Left ventricle myocardium inferior (tissue), 1 donor: ENCODE measurements around the gene RGS7BP. TPM values are rescaled to one million over a fixed set of nuclear protein-coding genes. Genes with fewer than 3 reads are reported as not detected.

Experiments used
- DNase-seq: peaks from one replicate; pipeline ENCODE4 v3.0.0-alpha.2; 2020
- H3K27ac ChIP-seq: fragments of 200-600 bp; replicated peaks from 2 replicates; pipeline ENCODE4 v1.8.0; 2021
- H3K27me3 ChIP-seq: fragments of 200-600 bp; 2 replicates; pipeline ENCODE4 v1.8.0; 2021; ENCODE audit warnings: low read depth
- H3K36me3 ChIP-seq: fragments of 200-600 bp; 2 replicates; pipeline ENCODE4 v1.8.0; 2021
- H3K4me1 ChIP-seq: fragments of 200-600 bp; 2 replicates; pipeline ENCODE4 v1.8.0; 2021
- H3K4me3 ChIP-seq: fragments of 200-600 bp; 2 replicates; pipeline ENCODE4 v1.8.0; 2021; ENCODE audit warnings: mild to moderate bottlenecking, moderate library complexity
- H3K9me3 ChIP-seq: fragments of 200-600 bp; replicated peaks from 2 replicates; pipeline ENCODE4 v1.8.0; 2021
- CTCF ChIP-seq: fragments of 200-600 bp; IDR thresholded peaks from 2 replicates; pipeline ENCODE4 v1.8.0; 2021; ENCODE audit warnings: antibody characterized with exemption, mild to moderate bottlenecking, borderline replicate concordance
- intact Hi-C: fragments of 100-400 bp; cut with micrococcal nuclease; formaldehyde crosslinking; loops from one replicate; pipeline ENCODE4 v1.11.0; 2022
- long read RNA-seq: library from polyadenylated mRNA; unstranded; transcript quantifications from one replicate; pipeline ENCODE4 v2.0.0, GENCODE V29; 2021
- total RNA-seq: library from RNA; stranded (reverse); fragmentation: NEBNext Ultra II Directional; extraction: Animal tissue kit (Norgen Biotek cat#: 25700); gene quantifications from one replicate; pipeline ENCODE4 v1.2.1, GENCODE V29; 2021
- donor health status: DM: no; HTN: yes; CAD: no; lungs with severe emphysema.

The RGS7BP gene
- 3.6 TPM for total RNA-seq
- long read RNA-seq, full-length matches to known transcripts: 3 of 4 reads
- long read RNA-seq, partial matches to known transcripts: 0 of 4 reads
- long read RNA-seq, other reads (novel, unspliced or antisense): 1 of 4 reads

- peak; percentile 55 for TF ChIP-seq CTCF
- Histone ChIP-seq H3K27me3 (peaks cover 55% of the 10 kb centered on the region), H3K36me3 (no peaks in the 10 kb centered on the region), H3K27ac (peak within 1 kb of the TSS; percentile 73), H3K4me3 (peak within 1 kb of the TSS; percentile 72), H3K4me1 (peaks cover 19% of the 10 kb centered on the region), H3K9me3 (no peaks in the 10 kb centered on the region)
- DNase-seq: peak; percentile 40
- intact Hi-C loops: loop anchor here (10.0 kb wide), 1 partner anchor 109 kb away; no protein-coding TSS in a partner anchor
These were observed at the start of gene RGS7BP for GRCh38 chr5:64505769-64506566. RGS7BP (plus strand) TSS chr5:64506015; CDS start chr5:64506625, 610 bp downstream.

DNA sequence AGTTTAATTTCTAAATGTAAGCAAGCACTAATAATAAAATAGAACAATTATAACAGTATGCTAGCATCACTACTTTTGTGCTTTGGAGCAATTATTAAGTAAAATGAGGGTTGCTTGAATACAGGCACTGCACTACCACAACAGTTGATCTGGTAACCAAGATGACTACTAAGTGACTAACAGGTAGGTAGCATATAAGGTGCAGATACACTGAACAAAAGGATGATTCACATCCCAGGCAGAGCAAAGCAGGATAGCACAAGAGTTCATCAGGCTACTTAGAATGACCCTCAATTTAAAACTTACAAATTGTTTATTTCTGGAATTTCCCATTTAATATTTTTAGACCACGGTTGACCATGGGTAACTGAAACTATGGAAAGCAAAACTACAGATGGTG, 48.0 kb upstream of the RGS7BP start:
- no peaks in the 10 kb centered on the region for H3K4me1 ChIP-seq
- TF ChIP-seq CTCF: no peak
- no peaks in the 10 kb centered on the region for H3K36me3 ChIP-seq
- intact Hi-C loops: no loop called here
- DNase-seq: no peak
- H3K27ac ChIP-seq: no peak overlapping the region
- H3K9me3 ChIP-seq: peaks cover 8% of the 10 kb centered on the region
- H3K4me3 ChIP-seq: no peak overlapping the region
- H3K27me3 ChIP-seq: no peaks in the 10 kb centered on the region

DNA sequence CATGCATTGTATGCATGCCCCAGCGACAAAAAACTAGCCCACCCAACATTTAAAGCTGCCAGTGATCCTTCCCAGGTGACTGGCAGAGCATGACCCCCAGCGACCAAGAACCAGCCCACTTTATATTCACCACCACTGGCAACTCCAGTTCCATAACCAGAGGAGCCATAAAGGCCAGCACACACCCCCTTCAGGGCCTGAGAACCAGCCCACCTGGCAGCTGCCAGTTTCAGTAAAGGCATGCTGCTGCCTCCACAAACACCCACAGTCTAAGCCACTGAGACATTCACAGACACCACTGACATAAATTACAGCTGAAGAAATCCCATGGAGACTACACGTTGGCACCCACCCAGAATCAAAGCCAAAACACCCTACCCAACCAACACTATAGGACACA, 46.9 kb upstream of the RGS7BP start:
- Histone ChIP-seq H3K4me1 (no peaks in the 10 kb centered on the region), H3K27me3 (no peaks in the 10 kb centered on the region), H3K4me3 (no peak overlapping the region), H3K36me3 (no peaks in the 10 kb centered on the region), H3K27ac (no peak overlapping the region), H3K9me3 (peaks cover 19% of the 10 kb centered on the region)
- intact Hi-C loops: no loop called here
- no peak for TF ChIP-seq CTCF
- DNase-seq: no peak

DNA sequence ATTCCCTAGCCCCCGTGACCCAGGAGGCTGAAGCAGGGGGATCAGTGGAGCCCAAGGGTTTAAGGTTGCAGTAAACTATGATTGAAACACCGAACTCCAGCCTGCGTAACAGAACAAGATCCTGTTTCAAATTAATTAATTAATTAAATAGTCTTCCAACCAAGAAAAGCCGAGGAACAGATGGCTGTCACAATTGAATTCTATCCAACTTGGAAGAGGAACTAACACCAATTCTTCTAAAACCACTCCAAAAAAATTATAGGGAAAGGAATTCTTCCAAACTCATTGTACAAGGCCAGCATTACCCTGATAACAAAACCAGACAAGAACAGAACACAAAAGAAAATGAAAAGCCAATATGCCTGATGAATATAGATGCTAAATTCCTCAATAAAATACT, 43.4 kb upstream of the RGS7BP start:
- no peaks in the 10 kb centered on the region for H3K36me3 ChIP-seq
- H3K27me3 ChIP-seq: no peaks in the 10 kb centered on the region
- peaks cover 39% of the 10 kb centered on the region for H3K9me3 ChIP-seq
- no peak for DNase-seq
- H3K4me1 ChIP-seq: no peaks in the 10 kb centered on the region
- no peak for TF ChIP-seq CTCF
- no peak overlapping the region for H3K27ac ChIP-seq
- H3K4me3 ChIP-seq: no peak overlapping the region
- intact Hi-C loops: no loop called here

GRCh38 chr5:64486163-64486562, 19.7 kb upstream of the RGS7BP start:
- no peaks in the 10 kb centered on the region for H3K36me3 ChIP-seq
- no peak overlapping the region for H3K4me3 ChIP-seq
- no peak for TF ChIP-seq CTCF
- intact Hi-C loops: no loop called here
- H3K4me1 ChIP-seq: no peaks in the 10 kb centered on the region
- no peak overlapping the region for H3K27ac ChIP-seq
- peaks cover 28% of the 10 kb centered on the region for H3K9me3 ChIP-seq
- no peak for DNase-seq
- H3K27me3 ChIP-seq: peaks cover 24% of the 10 kb centered on the region
